Fibroblast of peridontal ligament (primary cell): ENCODE data around the gene FBXW5.

ENCODE experiments used
- DNase-seq: peaks from one replicate; pipeline ENCODE4 v3.0.0-alpha.2; 2010; ENCODE audit errors: extremely low read depth

The FBXW5 gene

DNA sequence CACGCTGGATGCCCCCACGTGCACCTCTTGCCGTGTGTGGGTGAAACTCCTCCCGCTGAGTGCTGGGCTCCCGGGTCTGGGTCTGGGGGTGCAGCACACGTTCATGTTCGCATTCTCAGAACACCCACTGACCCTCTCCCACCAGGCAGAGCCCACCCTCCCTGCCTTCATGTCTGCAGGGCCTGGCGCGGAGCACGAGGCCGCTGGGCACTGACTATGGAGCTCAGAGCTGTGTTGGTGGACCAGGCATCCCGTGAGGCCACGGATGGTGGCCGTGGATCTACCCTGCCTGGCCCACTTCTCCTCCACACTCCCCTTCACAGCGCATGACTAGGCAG, 16.4 kb upstream of the FBXW5 start:
- no peak for DNase-seq

DNA sequence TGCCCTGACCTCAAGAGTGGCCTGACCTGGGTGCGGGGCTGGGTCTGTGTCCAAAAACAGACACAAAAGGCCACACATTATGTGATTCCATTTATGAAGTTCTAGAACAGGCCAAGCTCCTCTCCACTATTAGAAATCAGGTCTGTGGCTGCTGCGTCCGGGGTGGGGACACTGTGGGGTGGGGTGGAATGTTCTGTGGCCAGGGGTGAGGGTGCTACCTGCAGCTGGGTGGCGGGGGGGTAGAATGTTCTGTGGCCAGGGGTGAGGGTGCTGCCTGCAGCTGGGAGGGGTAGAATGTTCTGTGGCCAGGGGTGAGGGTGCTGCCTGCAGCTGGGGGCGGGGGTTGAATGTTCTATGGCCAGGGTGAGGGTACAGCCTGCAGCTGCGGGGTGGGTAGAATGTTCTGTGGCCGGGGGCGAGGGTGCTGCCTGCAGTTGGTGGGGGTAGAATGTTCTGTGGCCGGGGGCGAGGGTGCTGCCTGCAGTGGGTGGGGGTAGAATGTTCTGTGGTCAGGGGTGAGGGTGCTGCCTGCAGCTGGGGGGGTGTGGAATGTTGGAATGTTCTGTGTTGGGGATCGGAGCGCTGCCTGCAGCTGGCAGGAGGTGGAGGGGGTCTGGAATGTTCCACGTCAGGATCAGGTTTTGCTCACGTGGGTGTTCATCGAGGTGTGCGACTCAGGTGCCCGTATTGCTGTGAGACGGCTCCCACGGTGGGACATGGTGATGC, 15.8 kb upstream of the FBXW5 start:
- no peak for DNase-seq

DNA sequence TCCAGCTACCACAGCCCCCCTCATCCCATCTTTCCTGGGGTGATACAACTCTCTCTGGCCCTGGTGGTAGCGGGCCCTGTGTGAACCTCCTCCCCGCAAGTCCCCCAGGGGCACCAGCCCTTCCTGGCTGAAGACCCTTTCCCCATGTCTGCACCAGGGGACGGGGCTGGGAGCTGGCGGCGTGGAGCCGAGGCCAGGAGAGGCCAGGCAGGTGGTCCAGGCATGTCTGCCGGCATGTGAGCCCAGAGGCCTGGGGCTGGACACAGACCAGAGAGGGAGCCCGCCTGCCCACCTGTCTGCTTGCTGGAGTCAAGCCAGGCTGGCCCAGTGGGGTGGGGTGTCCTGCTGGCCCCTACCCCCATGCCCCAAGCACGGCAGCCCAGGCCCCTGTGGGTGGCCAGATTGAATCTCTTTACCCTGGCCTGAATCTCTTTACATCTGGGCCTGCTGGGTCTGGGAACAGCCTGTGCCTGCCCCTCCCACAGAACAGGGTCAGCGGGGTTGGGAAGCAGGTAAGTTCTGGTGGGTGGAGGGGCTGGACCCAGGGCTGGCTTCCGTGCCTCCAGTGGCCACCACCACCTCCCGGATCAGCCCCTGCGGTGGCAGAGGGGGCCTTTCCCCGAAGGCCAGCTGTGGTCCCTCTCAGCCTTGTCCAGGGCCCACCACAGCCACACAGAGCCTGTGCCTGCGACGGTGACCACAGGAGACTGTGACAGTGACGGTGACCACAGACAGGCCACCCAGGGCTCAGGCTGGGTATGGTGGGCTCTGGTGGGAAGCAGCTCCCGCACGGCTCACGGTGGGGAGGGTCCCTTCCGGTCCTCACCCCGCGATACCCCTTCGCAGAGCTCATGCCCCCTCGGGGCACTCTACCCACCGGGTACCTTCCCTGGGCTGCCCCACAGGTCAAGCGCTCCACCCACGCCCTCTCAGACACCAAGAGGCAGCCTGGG, 14.6 kb upstream of the FBXW5 start:
- no peak for DNase-seq

- DNase-seq, result no peak
These were observed 13.9 kb upstream of the FBXW5 start for GRCh38 chr9:136958473-136958872.

DNA sequence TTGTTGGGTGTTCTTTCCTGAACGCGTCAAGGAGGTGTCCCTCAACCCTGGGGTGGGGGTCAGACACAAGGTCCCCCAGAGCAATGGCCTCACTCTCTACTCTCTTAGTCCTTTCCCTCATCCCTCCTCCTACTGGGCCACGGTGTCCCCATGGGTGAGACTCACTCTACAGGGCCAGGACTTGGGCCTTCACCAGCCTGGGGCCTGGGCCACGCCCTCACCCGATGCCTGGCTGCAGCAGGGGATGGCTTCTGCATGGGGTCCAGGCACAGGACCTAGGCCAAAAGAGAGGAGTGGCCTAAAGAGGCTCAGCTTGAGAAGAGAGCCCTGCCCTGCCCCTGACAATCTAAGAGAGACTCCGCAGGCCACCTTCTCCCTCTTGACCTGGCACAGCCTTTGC, 13.4 kb upstream of the FBXW5 start:
- no peak for DNase-seq

DNA sequence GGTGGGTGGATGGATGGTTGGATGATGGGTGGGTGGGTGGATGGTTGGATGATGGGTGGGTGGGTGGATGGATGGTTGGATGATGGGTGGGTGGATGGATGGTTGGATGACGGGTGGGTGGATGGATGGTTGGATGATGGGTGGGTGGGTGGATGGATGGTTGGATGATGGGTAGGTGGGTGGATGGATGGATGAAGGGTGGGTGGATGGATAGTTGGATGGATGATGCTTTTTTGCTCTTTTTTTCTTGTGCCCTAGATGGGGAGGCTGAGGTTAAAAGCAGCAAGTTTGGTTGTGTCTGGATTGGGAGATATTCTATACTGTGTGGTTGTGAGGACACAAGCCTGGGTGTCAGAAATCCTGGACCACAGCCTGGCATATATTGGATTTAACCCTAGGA, 12.9 kb upstream of the FBXW5 start:
- DNase-seq, result no peak

GRCh38 chr9:136956604-136957003, 12.1 kb upstream of the FBXW5 start:
- DNase-seq, result no peak

DNA sequence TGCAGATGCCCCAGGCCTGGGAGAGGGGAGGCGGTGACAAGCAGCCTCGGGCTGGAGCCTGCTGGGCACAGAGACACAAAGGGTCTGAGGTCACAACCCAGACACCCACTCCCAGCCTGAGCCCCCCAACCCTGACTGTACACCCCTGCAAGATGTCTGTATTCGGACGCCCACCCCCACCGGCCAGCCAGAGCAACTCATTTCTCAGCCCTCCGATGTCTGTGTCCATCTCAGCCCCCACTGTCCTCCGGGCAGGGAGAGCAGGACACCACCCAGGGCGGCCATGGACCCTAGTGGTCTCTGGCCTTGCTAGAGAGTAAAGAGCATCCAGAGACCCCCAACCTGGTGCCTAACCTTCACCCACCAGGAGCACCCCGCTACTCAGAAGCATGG, 11.4 kb upstream of the FBXW5 start:
- no peak for DNase-seq

- DNase-seq, result no peak
These were observed 10.8 kb upstream of the FBXW5 start for GRCh38 chr9:136955202-136955942.

- no peak for DNase-seq
These were observed 9.9 kb upstream of the FBXW5 start for GRCh38 chr9:136954270-136955083.

DNA sequence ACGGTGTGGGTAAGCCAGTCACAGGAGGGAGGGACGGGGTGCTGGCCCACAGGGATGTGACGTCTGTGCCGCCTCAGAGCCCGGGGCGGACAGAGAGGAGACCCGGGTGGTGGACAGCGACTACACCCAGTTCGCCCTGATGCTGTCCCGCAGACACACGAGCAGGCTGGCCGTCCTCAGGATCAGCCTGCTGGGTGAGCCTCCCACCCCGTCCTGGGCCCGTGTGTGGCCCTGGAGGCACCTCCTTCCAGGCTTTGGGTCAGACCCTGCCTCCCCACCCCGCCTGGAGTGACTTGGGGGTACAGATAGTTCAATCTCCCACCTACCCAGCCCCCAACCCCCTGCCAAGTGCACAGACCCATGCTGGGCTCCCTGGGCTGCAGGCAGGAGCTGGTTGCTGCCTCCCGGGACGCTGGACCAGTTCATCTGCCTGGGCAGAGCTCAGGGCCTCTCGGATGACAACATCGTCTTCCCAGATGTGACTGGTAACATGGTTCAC, 9.3 kb upstream of the FBXW5 start:
- no peak for DNase-seq

DNA sequence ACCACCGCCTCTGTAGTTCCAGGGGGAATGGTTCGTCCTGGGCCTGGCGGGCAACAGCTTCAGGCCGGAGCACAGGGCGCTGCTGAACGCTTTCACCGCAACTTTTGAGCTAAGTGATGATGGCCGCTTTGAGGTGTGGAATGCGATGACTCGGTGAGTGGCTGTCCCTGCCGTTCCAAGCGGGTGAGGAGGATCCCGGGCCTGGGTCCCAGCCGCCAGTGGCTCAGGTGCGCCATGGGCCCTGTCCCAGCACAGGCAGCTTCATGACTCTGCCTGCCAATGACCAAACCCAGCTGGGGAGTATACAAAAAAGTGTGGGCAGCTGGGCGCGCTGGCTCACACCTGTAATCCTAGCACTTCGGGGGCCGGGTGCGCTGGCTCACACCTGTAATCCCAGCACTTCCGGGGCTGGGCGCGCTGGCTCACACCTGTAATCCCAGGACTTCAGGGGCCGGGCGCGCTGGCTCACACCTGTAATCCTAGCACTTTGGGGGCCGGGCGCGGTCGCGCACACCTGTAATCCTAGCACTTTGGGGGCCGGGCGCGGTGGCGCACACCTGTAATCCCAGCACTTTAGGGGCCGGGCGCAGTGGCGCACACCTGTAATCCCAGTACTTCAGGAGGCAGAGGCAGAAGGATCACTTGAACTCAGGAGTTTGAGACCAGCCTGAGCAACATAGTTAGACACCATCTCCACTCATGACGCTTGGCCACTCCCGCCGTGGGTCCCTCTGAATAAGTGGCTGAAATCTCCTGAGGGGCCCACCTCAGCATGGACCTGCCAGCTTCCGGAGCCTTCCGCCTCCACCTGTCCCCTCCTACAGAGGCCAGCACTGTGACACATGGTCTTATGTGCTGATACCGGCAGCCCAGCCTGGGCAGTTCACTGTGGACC, 8.6 kb upstream of the FBXW5 start:
- DNase-seq, result no peak

DNA sequence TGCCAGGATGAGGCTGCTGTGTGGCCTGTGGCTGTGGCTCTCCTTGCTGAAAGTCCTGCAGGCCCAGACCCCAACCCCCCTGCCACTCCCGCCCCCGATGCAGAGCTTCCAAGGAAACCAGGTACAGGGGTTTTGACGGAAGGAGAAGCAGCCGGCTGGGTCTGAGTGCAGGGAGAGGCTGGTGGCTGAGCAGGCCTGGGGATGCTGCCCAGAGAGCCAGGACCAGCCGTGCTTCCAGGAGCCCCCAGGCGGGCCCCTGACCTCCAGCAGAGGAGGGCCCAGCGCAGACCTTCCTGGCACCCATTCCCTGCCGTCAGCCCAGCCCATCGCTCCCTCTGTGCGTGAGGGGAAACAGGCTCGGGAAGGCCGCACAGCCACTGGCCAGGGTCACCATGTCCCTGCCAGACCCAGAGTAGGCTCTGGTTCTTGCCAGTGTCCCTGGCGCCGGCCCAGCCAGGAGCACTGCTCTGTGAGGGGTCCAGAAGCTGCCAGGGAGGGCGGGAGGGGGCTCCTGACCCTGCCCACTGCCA, 7.8 kb upstream of the FBXW5 start:
- DNase-seq, result no peak

DNA sequence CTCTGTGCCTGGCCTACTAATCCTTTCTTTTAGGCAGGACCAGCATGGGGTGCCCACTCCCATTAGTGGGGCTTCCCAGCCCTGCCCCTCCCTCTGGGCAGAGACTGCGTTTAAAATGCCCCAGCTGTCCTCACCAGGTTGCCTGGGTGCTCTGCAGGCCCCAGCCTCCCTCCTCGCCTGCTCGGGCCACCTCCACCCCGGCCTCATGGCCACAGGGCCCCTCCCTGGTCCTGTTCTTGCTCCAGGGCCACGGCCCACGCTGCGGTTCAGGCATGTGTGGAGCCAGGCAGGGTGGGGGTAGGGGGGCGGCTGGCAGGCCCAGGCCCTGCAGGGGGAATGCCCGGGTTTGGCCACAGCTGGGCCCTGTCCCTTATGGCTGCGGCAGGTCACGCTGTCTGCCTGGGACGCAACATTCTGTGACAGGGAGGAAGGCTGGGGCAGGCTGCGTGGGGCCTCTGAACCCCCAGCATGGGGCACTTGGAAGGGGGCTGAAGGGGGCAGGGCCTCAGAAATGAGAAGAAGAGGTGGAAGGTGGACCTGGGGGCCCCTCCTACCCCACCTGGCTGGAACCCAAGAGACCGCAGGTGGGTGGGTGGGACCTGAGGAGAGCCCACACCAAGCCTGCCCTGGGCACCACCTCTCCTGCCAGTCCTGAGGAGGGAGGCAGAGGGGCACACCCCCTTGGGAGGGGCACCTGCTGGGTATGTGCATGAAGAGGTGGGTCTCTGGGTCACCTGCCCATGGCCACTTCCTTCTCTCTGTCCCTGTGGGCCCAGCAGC, 7.2 kb upstream of the FBXW5 start, which contains the start of gene LCN12:
Gene LCN12 (plus strand): TSS at position 733 of the 780 bp plus-strand sequence. CDS start 55 bp downstream, outside the sequence.
- DNase-seq, result no peak

DNA sequence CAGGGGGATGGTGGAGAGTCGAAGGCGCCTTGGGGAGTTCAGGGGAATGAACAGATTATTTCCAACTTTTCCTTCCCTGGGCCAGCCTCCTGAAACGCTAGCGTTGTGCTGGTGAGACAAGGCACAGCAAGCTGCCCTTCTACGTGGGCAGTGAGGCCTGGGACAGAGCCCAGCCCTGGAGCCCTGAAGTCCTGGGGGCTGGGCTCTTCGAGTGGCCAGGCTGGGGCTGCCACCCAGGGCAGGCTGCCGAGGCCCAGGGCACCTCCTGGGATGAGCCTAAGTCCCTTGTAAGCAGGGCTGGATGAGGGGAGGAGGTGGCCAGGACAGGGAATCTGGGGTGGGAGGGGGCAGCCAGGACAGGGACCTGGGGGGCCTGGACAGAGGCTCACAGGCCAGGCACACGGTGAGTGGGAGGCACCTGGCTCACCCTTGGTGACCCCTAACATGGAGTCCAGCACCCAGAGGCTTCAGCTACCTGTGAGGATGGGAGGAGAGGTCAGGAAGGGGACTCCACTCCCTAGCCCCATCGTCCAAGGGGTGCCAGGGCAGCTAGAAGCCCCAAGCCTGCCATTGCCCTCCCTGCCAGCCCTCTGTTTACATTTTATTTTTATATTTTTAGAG, 6.2 kb upstream of the FBXW5 start:
- DNase-seq, result no peak

DNA sequence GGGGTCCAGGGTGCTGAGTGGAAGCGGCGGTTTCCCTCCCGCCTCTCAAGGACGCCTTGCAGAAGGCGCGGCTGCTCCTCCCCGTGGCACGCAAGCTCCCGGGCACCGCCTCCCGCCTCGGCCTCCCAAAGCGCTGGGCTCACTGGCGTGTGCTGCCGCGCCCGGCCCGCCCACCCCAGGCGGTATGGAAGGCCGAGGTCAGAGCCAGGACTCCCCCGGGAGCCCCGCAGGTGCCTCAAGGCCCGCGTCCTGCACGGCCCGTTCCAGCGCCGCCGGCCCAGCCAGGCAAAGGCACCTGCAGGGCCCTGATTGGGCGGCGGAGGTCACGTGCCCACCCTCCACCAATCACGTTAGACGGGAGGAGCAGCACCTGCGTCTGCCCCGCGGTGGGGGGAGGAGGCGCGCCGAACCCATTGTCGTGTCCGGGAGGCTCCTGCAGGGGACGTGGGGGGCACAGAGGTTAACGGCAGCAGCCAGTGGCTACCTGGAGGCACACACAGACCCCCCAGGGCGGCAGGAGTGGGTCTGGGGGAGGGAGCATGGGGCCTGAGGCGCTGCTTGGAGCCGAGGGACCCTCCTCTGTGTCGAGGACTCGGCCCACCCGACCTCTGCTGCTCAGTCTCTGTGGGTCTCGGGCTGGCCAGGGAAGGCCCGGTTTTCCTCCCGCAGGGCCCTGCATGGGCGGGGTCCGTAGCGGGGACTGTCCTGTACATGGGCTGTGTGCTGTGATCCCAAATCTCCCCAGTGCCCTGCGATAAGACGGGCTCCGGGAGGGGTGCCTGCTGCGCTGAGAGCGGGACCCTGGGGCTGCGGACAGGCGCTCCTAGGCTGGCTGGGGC, 5.5 kb upstream of the FBXW5 start:
- DNase-seq, result peak; percentile 59

DNA sequence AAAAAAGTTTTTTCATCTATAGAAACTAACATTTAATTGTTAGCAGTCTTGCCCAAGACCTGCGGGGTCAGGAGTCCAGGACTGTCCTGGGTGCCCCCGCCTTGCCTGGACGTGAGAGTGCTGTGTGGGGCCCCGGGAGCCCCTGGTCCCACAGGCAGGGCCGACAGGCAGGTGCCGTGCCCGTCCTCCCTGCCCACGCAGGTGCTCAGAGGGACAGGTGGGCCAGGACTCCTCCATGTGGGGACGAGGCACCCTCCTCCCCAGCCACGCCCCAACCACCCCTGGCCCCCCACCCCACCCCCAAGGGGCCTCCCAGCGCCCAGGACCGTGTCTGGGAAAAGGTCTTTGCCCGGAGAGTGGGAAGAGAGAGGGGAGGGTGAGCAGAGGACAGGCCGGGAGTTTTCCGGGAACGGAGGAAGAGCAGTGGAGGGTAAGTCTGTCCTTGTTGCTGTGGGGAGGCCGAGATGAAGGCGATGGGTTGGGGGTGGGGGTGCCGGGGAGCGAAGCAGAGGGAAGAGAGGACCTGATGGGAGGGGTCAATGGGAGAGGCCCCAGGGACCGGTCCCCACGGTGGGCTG, 4.8 kb upstream of the FBXW5 start:
- no peak for DNase-seq
